Astrocyte (in vitro differentiated cells and primary cell): ENCODE data around the gene XPOT. TPM values are rescaled to one million over a fixed set of nuclear protein-coding genes. Genes with fewer than 3 reads are reported as not detected.

Experiments
- DNase-seq: peaks from one replicate; pipeline ENCODE4 v3.0.0-alpha.2; 2010; ENCODE audit warnings: low read depth
- FAIRE-seq: peaks from 2 replicates; lab custom pipeline; 2011; peaks lifted over from hg19 to GRCh38; lab: Jason Lieb, UNC
- H2AFZ ChIP-seq: 2 replicates; pipeline ENCODE4 v1.6.0; 2012; ENCODE audit warnings: low read depth, low read length, inconsistent platforms
- H3K27ac ChIP-seq: 2 replicates; pipeline ENCODE4 v1.5.1; 2011; ENCODE audit warnings: low read depth, low read length, inconsistent platforms
- H3K27me3 ChIP-seq: 2 replicates; pipeline ENCODE4 v1.6.0; 2011; ENCODE audit warnings: low read length, inconsistent platforms; ENCODE audit not compliant: insufficient read depth
- H3K36me3 ChIP-seq: 2 replicates; pipeline ENCODE4 v1.5.1; 2011; ENCODE audit warnings: low read length, inconsistent platforms; ENCODE audit not compliant: insufficient read depth
- H3K4me1 ChIP-seq: 2 replicates; pipeline ENCODE4 v1.5.1; 2011; ENCODE audit warnings: low read length, inconsistent platforms; ENCODE audit not compliant: insufficient read depth
- H3K4me2 ChIP-seq: 2 replicates; pipeline ENCODE4 v1.6.0; 2012; ENCODE audit warnings: low read length, inconsistent platforms
- H3K4me3 ChIP-seq: 2 replicates; pipeline ENCODE4 v1.5.1; 2011; ENCODE audit warnings: low read depth, mild to moderate bottlenecking, low read length, inconsistent platforms; ENCODE audit not compliant: insufficient read depth
- H3K79me2 ChIP-seq: 2 replicates; pipeline ENCODE4 v1.6.0; 2012; ENCODE audit warnings: mild to moderate bottlenecking, low read length, inconsistent platforms; ENCODE audit not compliant: insufficient read depth
- H3K9ac ChIP-seq: 2 replicates; pipeline ENCODE4 v1.6.0; 2012; ENCODE audit warnings: mild to moderate bottlenecking, low read length, inconsistent platforms
- H3K9me3 ChIP-seq: 2 replicates; pipeline ENCODE4 v1.5.1; 2012; ENCODE audit warnings: low read depth, mild to moderate bottlenecking, low read length, inconsistent platforms; ENCODE audit not compliant: insufficient read depth
- H4K20me1 ChIP-seq: 2 replicates; pipeline ENCODE4 v1.6.0; 2012; ENCODE audit warnings: low read length, inconsistent platforms; ENCODE audit not compliant: insufficient read depth
- H3K27ac Mint-ChIP-seq: one replicate; pipeline ENCODE4 v1.8.0; 2021; ENCODE audit warnings: mild to moderate bottlenecking, mixed read lengths; ENCODE audit not compliant: unreplicated experiment
- H3K27me3 Mint-ChIP-seq: one replicate; pipeline ENCODE4 v1.8.0; 2021; ENCODE audit warnings: low read depth, mixed read lengths; ENCODE audit not compliant: unreplicated experiment
- H3K36me3 Mint-ChIP-seq: one replicate; pipeline ENCODE4 v1.8.0; 2021; ENCODE audit warnings: low read depth, mixed read lengths; ENCODE audit not compliant: unreplicated experiment
- H3K4me1 Mint-ChIP-seq: one replicate; pipeline ENCODE4 v1.8.0; 2021; ENCODE audit warnings: low read depth, mixed read lengths; ENCODE audit not compliant: unreplicated experiment
- H3K4me3 Mint-ChIP-seq: one replicate; pipeline ENCODE4 v1.8.0; 2021; ENCODE audit warnings: mild to moderate bottlenecking, moderate library complexity, mixed read lengths; ENCODE audit not compliant: unreplicated experiment
- H3K9me3 Mint-ChIP-seq: one replicate; pipeline ENCODE4 v1.8.0; 2021; ENCODE audit warnings: mild to moderate bottlenecking, mixed read lengths; ENCODE audit not compliant: unreplicated experiment
- CTCF ChIP-seq: IDR thresholded peaks from 2 replicates; pipeline ENCODE4 v1.5.1; 2011; ENCODE audit warnings: low read depth, mild to moderate bottlenecking, inconsistent platforms, low read length, moderate library complexity; ENCODE audit not compliant: insufficient read depth
- EZH2 ChIP-seq: IDR thresholded peaks from 2 replicates; pipeline ENCODE4 v1.6.1; 2012; ENCODE audit warnings: mild to moderate bottlenecking, low read length, inconsistent platforms; ENCODE audit not compliant: insufficient read depth
- total RNA-seq: library from RNA; stranded (reverse); gene quantifications from 2 replicates; pipeline ENCODE4 v1.2.1, GENCODE V29; 2021

The XPOT gene
- total RNA-seq, 1 donor from 2014 or later: 142 TPM

DNA sequence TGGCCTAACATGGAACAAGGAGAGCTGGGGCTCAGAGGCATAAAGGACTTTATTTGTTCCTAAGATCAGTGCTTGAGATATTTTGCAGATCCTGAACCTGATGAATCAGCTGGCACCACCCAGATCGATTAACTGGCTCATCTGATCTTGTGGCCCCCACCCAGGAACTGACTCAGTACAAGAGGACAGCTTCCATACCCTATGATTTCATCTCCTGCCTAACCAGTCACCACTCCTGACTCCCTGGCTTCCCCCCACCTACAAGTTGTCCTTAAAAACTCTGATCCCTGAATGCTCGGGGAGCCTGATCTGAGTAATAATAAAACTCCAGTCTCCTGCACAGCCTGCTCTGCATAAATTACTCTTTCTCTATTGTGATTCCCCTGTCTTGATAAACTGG is 18.7 kb upstream of the XPOT start:
- Mint-ChIP-seq H3K4me1 (peaks cover 4% of the 10 kb centered on the region), H3K4me3 (no peak overlapping the region), H3K27me3 (no peaks in the 10 kb centered on the region), H3K27ac (no peak overlapping the region), H3K9me3 (no peaks in the 10 kb centered on the region), H3K36me3 (no peaks in the 10 kb centered on the region)
- no peaks in the 10 kb centered on the region for H3K27me3 ChIP-seq
- peak; percentile 46 for DNase-seq
- no peak for FAIRE-seq
- no peaks in the 10 kb centered on the region for H3K79me2 ChIP-seq
- no peak overlapping the region for H3K4me3 ChIP-seq
- no peak overlapping the region for H3K27ac ChIP-seq
- no peak overlapping the region for H2AFZ ChIP-seq
- TF ChIP-seq CTCF (no peak), EZH2 (no peak)
- H3K9ac ChIP-seq: no peak overlapping the region
- no peaks in the 10 kb centered on the region for H3K9me3 ChIP-seq
- no peaks in the 10 kb centered on the region for H3K36me3 ChIP-seq
- peaks cover 5% of the 10 kb centered on the region for H3K4me1 ChIP-seq
- H4K20me1 ChIP-seq: no peaks in the 10 kb centered on the region
- H3K4me2 ChIP-seq: peak overlapping the region; percentile 36

DNA sequence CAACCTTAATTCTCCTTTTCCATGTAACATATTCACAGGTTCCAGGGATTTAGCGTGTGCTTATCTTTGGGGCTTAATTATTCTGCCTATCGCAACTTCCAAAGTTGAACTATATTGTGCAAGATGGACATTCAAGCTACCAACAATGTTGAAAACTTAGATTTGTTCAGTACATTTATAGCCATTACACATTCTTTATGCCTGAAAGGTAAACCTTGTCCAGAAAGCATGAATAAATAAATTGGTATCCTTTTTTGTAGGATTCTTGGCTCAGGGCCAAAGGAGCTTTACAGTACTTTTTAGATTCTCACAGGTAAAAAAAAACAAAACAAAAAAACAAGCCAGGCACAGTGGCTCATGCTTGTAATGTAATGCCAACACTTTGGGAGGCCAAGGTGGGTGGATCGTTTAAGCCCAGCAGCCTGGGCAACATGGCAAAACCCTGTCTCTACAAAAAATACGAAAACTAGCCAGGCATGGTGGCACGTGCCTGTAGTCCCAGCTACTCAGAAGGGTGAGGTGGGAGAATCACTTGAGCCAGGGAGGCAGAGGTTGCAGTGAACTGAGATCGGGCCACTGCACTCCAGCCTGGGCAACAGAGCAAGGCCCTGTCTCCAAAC is 16.9 kb upstream of the XPOT start:
- peaks cover 4% of the 10 kb centered on the region for H3K4me1 Mint-ChIP-seq

More for the DNA sequence above, 16.9 kb upstream of the XPOT start:
- no peaks in the 10 kb centered on the region for H3K79me2 ChIP-seq
- TF ChIP-seq EZH2 (no peak), CTCF (no peak)
- peaks cover 5% of the 10 kb centered on the region for H3K4me1 ChIP-seq
- H4K20me1 ChIP-seq: no peaks in the 10 kb centered on the region
- Mint-ChIP-seq H3K36me3 (no peaks in the 10 kb centered on the region), H3K4me3 (no peak overlapping the region), H3K9me3 (no peaks in the 10 kb centered on the region), H3K27me3 (peaks cover 2% of the 10 kb centered on the region), H3K27ac (no peak overlapping the region)
- no peak overlapping the region for H3K27ac ChIP-seq
- H3K4me2 ChIP-seq: no peak overlapping the region
- FAIRE-seq: no peak
- no peaks in the 10 kb centered on the region for H3K27me3 ChIP-seq
- DNase-seq: no peak
- H3K9me3 ChIP-seq: no peaks in the 10 kb centered on the region
- no peaks in the 10 kb centered on the region for H3K36me3 ChIP-seq
- no peak overlapping the region for H3K4me3 ChIP-seq
- H3K9ac ChIP-seq: no peak overlapping the region
- no peak overlapping the region for H2AFZ ChIP-seq
